GM06990 (cell line): Measurements from ENCODE around the gene PPP1R3E.
A peak's percentile ranks its signal among the peaks of the same experiment; 100 is the strongest.
"Not testable (repeated sequence)": the region's sequence is repeated elsewhere in the genome, so short reads cannot be mapped to it uniquely, and the experiment has no call there.

ENCODE experiments used
- DNase-seq: peaks from one replicate; pipeline ENCODE4 v3.0.0-alpha.2; 2011; ENCODE audit not compliant: insufficient read length; ENCODE audit errors: extremely low read depth
- H3K27me3 ChIP-seq: replicated peaks from 2 replicates; pipeline ENCODE4 v1.6.0; 2011; ENCODE audit warnings: low read length; ENCODE audit not compliant: control insufficient read depth, insufficient read depth
- H3K36me3 ChIP-seq: 2 replicates; pipeline ENCODE4 v1.5.1; 2011; ENCODE audit warnings: low read length; ENCODE audit not compliant: control insufficient read depth, insufficient read depth
- H3K4me3 ChIP-seq: replicated peaks from 2 replicates; pipeline ENCODE4 v1.5.1; 2011; ENCODE audit warnings: low read depth, mild to moderate bottlenecking, control low read depth, low read length
- CTCF ChIP-seq: IDR thresholded peaks from 2 replicates; pipeline ENCODE4 v1.5.1; 2011; ENCODE audit warnings: low read length, control low read depth, mild to moderate bottlenecking, inconsistent platforms; ENCODE audit not compliant: insufficient read depth, poor library complexity, severe bottlenecking

The PPP1R3E gene

DNA sequence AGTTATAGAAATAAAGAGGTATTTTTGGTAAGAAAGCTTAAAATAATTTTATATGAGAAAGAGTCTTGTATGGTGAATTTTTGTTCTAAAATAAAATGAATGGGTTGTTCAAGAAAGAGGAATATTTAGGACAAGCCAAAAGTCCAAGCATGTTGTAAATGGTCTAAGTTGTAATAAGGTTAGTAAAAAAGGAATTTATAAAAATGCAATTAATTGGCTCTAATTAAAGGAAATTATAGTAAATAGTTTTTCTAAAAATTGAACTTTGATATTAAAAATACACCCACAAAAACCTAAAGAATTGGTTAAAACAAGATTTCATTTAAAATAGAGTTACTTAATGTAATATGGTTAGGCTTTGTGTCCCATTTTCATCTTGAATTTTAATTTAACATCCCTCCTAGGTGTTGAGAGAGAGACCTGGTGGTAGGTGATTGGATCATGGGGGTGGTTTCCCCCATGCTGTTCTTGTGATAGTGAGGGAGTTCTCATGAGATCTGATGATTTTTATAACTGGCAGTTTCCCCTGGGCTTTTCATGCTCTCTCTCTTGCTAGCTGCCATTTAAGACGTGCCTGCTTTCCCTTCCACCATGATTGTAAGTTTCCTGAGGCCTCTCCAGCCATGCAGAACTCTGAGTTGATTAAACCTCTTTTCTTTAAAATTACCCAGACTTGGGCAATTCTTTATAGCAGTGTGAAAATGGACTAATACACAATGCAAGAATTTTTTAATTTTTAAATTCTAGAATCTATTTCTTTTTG is 37.0 kb upstream of the PPP1R3E start:
- no peak overlapping the region for H3K4me3 ChIP-seq
- no peaks in the 10 kb centered on the region for H3K27me3 ChIP-seq
- H3K36me3 ChIP-seq, result no peaks in the 10 kb centered on the region
- TF ChIP-seq CTCF, result no peak
- no peak for DNase-seq

GRCh38 chr14:23335623-23336022 is 33.0 kb upstream of the PPP1R3E start:
- no peaks in the 10 kb centered on the region for H3K36me3 ChIP-seq

GRCh38 chr14:23327947-23328744 is 25.5 kb upstream of the PPP1R3E start:
- no peaks in the 10 kb centered on the region for H3K27me3 ChIP-seq
- no peak for DNase-seq
- TF ChIP-seq CTCF, result peak; percentile 82

More at GRCh38 chr14:23335623-23336022, 33.0 kb upstream of the PPP1R3E start:
- Histone ChIP-seq H3K4me3 (no peak overlapping the region), H3K27me3 (no peaks in the 10 kb centered on the region)
- DNase-seq, result no peak
- no peak for TF ChIP-seq CTCF

DNA sequence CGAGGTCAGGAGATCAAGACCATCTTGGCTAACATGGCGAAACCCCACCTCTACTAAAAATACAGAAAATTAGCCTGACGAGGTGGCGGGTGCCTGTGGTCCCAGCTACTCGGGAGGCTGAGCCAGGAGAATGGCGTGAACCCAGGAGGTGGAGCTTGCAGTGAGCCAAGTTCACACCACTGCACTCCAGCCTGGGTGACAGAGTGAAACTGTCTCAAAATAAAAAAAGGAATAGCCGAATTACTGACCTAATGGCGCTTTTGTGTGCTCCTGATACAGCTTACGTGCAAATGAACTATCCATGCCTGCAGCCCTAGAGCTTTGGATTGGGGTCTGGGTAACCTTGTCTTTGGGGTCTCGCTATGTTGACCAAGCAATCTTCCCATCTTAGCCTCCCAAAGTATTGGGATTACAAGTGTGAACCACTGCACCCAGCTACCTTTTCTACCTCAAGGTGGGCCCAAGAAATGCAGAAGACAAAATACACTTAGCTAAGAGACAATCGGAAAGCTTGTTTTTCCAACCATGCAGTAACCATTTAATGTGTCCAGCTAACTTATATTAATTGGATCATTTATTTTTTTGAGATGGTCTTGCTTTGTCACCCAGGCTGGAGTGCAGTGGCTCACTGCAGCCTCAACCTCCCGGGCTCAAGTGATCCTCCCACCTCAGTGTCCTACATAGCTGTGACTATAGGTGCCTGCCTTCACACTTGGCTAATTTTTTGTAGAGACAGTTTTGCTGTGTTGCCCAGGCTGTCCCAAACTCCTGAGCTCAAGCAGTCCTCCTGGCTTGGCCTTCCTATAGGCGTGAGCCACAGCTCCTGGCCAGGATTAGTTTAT is 24.1 kb upstream of the PPP1R3E start:
- no peak for TF ChIP-seq CTCF
- H3K36me3 ChIP-seq, result peaks cover 15% of the 10 kb centered on the region
- H3K4me3 ChIP-seq, result no peak overlapping the region
- no peak for DNase-seq
- H3K27me3 ChIP-seq, result no peaks in the 10 kb centered on the region

More at GRCh38 chr14:23327947-23328744, 25.5 kb upstream of the PPP1R3E start:
- peaks cover 14% of the 10 kb centered on the region for H3K36me3 ChIP-seq
- no peak overlapping the region for H3K4me3 ChIP-seq

GRCh38 chr14:23325746-23326145 is 23.1 kb upstream of the PPP1R3E start:
- H3K36me3 ChIP-seq, result peaks cover 15% of the 10 kb centered on the region
- not testable (repeated sequence) for DNase-seq, H3K27me3 ChIP-seq, H3K4me3 ChIP-seq
